IMR-90 (cell line): ENCODE data around the gene METTL24. TPM values are rescaled to one million over a fixed set of nuclear protein-coding genes. Genes with fewer than 3 reads are reported as not detected.

Source experiments
- ATAC-seq: fragments of 200-7000 bp; cut with Tn5 transposase; 2 replicates; pipeline ENCODE4 v1.9.1; 2020; ENCODE audit warnings: low read depth, mild to moderate bottlenecking, moderate library complexity
- BruUV-seq: library from RNA; stranded (reverse); fragments of 400-500 nt; replicated peaks from 2 replicates; lab custom pipeline; 2021; lab: Mats Ljungman, UMichigan
- CTCF ChIA-PET: fragments of 300-600 bp; formaldehyde crosslinking; extraction: SDS; loops from one replicate; lab custom pipeline; 2021; ENCODE audit warnings: antibody characterized with exemption; lab: Yijun Ruan, JAX
- POLR2A ChIA-PET: fragments of 300-600 bp; sonication (Branson Sonifier 250); formaldehyde crosslinking; loops from one replicate; lab custom pipeline; 2022; ENCODE audit warnings: antibody characterized with exemption; ENCODE audit not compliant: unreplicated experiment; lab: Charles Lee
- DNase-seq: peaks from one replicate; pipeline ENCODE4 v3.0.0; 2013
- H2AFZ ChIP-seq: replicated peaks from 2 replicates; pipeline ENCODE3; 2013; ENCODE audit warnings: low read length, mild to moderate bottlenecking; ENCODE audit not compliant: poor library complexity
- H2AK5ac ChIP-seq: 2 replicates; pipeline ENCODE4 v1.6.1; 2013; ENCODE audit warnings: low read depth, low read length, inconsistent platforms
- H2AK9ac ChIP-seq: replicated peaks from 2 replicates; pipeline ENCODE3; 2013; ENCODE audit warnings: mild to moderate bottlenecking, low read depth, low read length, moderate library complexity; ENCODE audit not compliant: poor library complexity
- H2BK120ac ChIP-seq: 2 replicates; pipeline ENCODE4 v1.6.1; 2013; ENCODE audit warnings: low read depth, low read length, inconsistent platforms
- H2BK15ac ChIP-seq: 3 replicates; pipeline ENCODE4 v1.6.1; 2013; ENCODE audit warnings: low read depth, low read length, inconsistent platforms
- H2BK20ac ChIP-seq: 2 replicates; pipeline ENCODE4 v1.6.1; 2013; ENCODE audit warnings: low read depth, mild to moderate bottlenecking, inconsistent platforms, low read length, moderate library complexity
- H2BK5ac ChIP-seq: 2 replicates; pipeline ENCODE4 v1.6.1; 2013; ENCODE audit warnings: mild to moderate bottlenecking, low read depth, low read length, inconsistent platforms; ENCODE audit not compliant: poor library complexity, severe bottlenecking
- H3K14ac ChIP-seq: replicated peaks from 2 replicates; pipeline ENCODE4 v1.6.1; 2013; ENCODE audit warnings: low read depth, low read length, inconsistent platforms
- H3K18ac ChIP-seq: 2 replicates; pipeline ENCODE4 v1.6.1; 2013; ENCODE audit warnings: low read depth, low read length, control low read depth
- H3K23ac ChIP-seq: 2 replicates; pipeline ENCODE4 v1.6.1; 2013; ENCODE audit warnings: low read depth, low read length, inconsistent platforms
- H3K27ac ChIP-seq: 2 replicates; pipeline ENCODE4 v1.5.1; 2013; ENCODE audit warnings: mild to moderate bottlenecking, control low read depth, low read length; ENCODE audit not compliant: insufficient read depth
- H3K27me3 ChIP-seq: 2 replicates; pipeline ENCODE4 v1.6.1; 2013; ENCODE audit warnings: low read length; ENCODE audit not compliant: control insufficient read depth, insufficient read depth
- H3K36me3 ChIP-seq: 2 replicates; pipeline ENCODE4 v1.6.1; 2013; ENCODE audit warnings: low read length, mixed read lengths; ENCODE audit not compliant: control insufficient read depth, insufficient read depth
- H3K4ac ChIP-seq: 2 replicates; pipeline ENCODE4 v1.6.1; 2013; ENCODE audit warnings: low read depth, low read length, inconsistent platforms
- H3K4me1 ChIP-seq: 2 replicates; pipeline ENCODE4 v1.6.1; 2013; ENCODE audit warnings: low read length, mixed read lengths; ENCODE audit not compliant: control insufficient read depth, insufficient read depth
- H3K4me2 ChIP-seq: 2 replicates; pipeline ENCODE4 v1.6.1; 2013; ENCODE audit warnings: low read depth, mild to moderate bottlenecking, control low read depth, low read length, moderate library complexity
- H3K4me3 ChIP-seq: 2 replicates; pipeline ENCODE4 v1.5.1; 2013; ENCODE audit warnings: low read depth, mild to moderate bottlenecking, control low read depth, low read length, moderate library complexity; ENCODE audit not compliant: insufficient read depth
- H3K56ac ChIP-seq: 2 replicates; pipeline ENCODE4 v1.6.1; 2013; ENCODE audit warnings: low read length, inconsistent platforms; ENCODE audit not compliant: insufficient read depth; ENCODE audit errors: extremely low read depth
- H3K79me1 ChIP-seq, 2 experiments: 2 replicates each; pipeline ENCODE4 v1.6.1; 2013; ENCODE audit warnings: low read length in 2 of 2, inconsistent platforms in 1 of 2, low read depth in 1 of 2
- H3K9ac ChIP-seq: 2 replicates; pipeline ENCODE4 v1.6.1; 2013; ENCODE audit warnings: low read depth, low read length, control low read depth
- H3K9me1 ChIP-seq: 2 replicates; pipeline ENCODE4 v1.6.1; 2013; ENCODE audit warnings: low read length, inconsistent platforms; ENCODE audit not compliant: insufficient read depth
- H3K9me3 ChIP-seq: 2 replicates; pipeline ENCODE4 v1.6.1; 2013; ENCODE audit warnings: low read length; ENCODE audit not compliant: control insufficient read depth, insufficient read depth
- H4K20me1 ChIP-seq: 2 replicates; pipeline ENCODE4 v1.6.1; 2013; ENCODE audit warnings: low read length, inconsistent platforms; ENCODE audit not compliant: insufficient read depth
- H4K5ac ChIP-seq: 2 replicates; pipeline ENCODE4 v1.6.1; 2013; ENCODE audit warnings: mild to moderate bottlenecking, low read depth, low read length, control low read depth
- H4K8ac ChIP-seq, 2 experiments: 2 replicates each; pipeline ENCODE4 v1.6.1; 2013; ENCODE audit warnings: low read depth in 2 of 2, low read length in 2 of 2, control low read depth in 1 of 2, inconsistent platforms in 1 of 2
- H4K91ac ChIP-seq: 2 replicates; pipeline ENCODE4 v1.6.1; 2013; ENCODE audit warnings: low read depth, low read length, inconsistent platforms; ENCODE audit not compliant: insufficient read depth
- BHLHE40 ChIP-seq: fragments of 150-350 bp; IDR thresholded peaks from 2 replicates; pipeline ENCODE4 v1.6.1; 2016; ENCODE audit warnings: mild to moderate bottlenecking, low read depth, low read length
- CEBPB ChIP-seq: IDR thresholded peaks from 2 replicates; pipeline ENCODE4 v1.6.1; 2012; ENCODE audit warnings: low read depth, low read length, improper control_type of control experiment
- CHD1 ChIP-seq: IDR thresholded peaks from 2 replicates; pipeline ENCODE4 v1.6.1; 2012; ENCODE audit warnings: low read depth, low read length, improper control_type of control experiment
- ELK1 ChIP-seq: fragments of 150-350 bp; IDR thresholded peaks from 2 replicates; pipeline ENCODE4 v1.6.1; 2016; ENCODE audit warnings: low read depth, mild to moderate bottlenecking, low read length, moderate library complexity, borderline replicate concordance
- FOS ChIP-seq: fragments of 150-350 bp; IDR thresholded peaks from 2 replicates; pipeline ENCODE4 v1.6.1; 2016; ENCODE audit warnings: low read depth, low read length
- MXI1 ChIP-seq: IDR thresholded peaks from 2 replicates; pipeline ENCODE4 v1.6.1; 2012; ENCODE audit warnings: low read depth, mild to moderate bottlenecking, low read length, moderate library complexity, borderline replicate concordance
- POLR2A ChIP-seq: IDR thresholded peaks from 2 replicates; pipeline ENCODE4 v1.6.1; 2012; ENCODE audit warnings: mild to moderate bottlenecking, low read depth, low read length
- RAD21 ChIP-seq: IDR thresholded peaks from 2 replicates; pipeline ENCODE4 v1.6.1; 2012; ENCODE audit warnings: low read length, improper control_type of control experiment
- RFX5 ChIP-seq: IDR thresholded peaks from 2 replicates; pipeline ENCODE4 v1.8.0; 2012; ENCODE audit warnings: low read depth, mild to moderate bottlenecking, low read length, moderate library complexity
- SMC3 ChIP-seq: fragments of 150-350 bp; IDR thresholded peaks from 2 replicates; pipeline ENCODE4 v1.6.1; 2016; ENCODE audit warnings: low read depth, mild to moderate bottlenecking, antibody characterized with exemption, low read length, moderate library complexity
- WGBS, 2 experiments: methylation state at CpG; one replicate each; pipeline versions ENCODE4 v1.1.5 to v1.1.7; 2013; ENCODE audit warnings: missing lambda C conversion rate in 2 of 2; ENCODE audit not compliant: insufficient read length in 1 of 2; ENCODE audit errors: extremely low coverage in 2 of 2; 5-methylcytosine and 5-hydroxymethylcytosine counted together
- dilution Hi-C: fragments of 300-500 bp; cut with HindIII; formaldehyde crosslinking; loops from one replicate; pipeline ENCODE4 v1.14.3; 2018; ENCODE audit warnings: low sequenced_read_pairs; ENCODE audit not compliant: unreplicated experiment
- in situ Hi-C: fragments of 300-500 bp; cut with MboI; formaldehyde crosslinking; loops from 3 replicates; pipeline ENCODE4 v1.14.3; 2019; ENCODE audit warnings: low sequenced_read_pairs, inconsistent platforms, mixed read lengths
- intact Hi-C: fragments of 100-400 bp; cut with micrococcal nuclease; formaldehyde crosslinking; loops from 2 replicates; pipeline ENCODE4 v1.10.0; 2022
- polyA plus RNA-seq, 3 experiments: library from polyadenylated mRNA; depleted of rRNA; stranded (reverse); fragments of >200 nt; gene quantifications; 2 replicates each; pipeline ENCODE4 v1.2.3, GENCODE V29; 2012; ENCODE audit warnings: low replicate concordance in 1 of 3
- total RNA-seq: library from RNA; depleted of rRNA; stranded (reverse); fragments of >200 nt; gene quantifications from 2 replicates; pipeline ENCODE4 v1.2.3, GENCODE V29; 2012

Gene METTL24
- total and polyA plus RNA-seq, 2 of the 4 experiments (the other 2 are of a cell fraction): not detected

- TF ChIP-seq MXI1 (no peak), FOS (no peak), BHLHE40 (no peak), SMC3 (no peak), POLR2A (no peak), CHD1 (no peak), CEBPB (no peak), RAD21 (no peak), ELK1 (no peak), RFX5 (no peak)
- no peak overlapping the region for H3K18ac ChIP-seq
- H2BK15ac ChIP-seq: no peak overlapping the region
- H3K14ac ChIP-seq: no peak overlapping the region
- no peak overlapping the region for H4K5ac ChIP-seq
- H3K4me1 ChIP-seq: no peaks in the 10 kb centered on the region
- in situ Hi-C loops (no loop called here), dilution Hi-C loops (no loop called here), intact Hi-C loops (no loop called here)
- no peak overlapping the region for H4K8ac ChIP-seq
- H3K9me3 ChIP-seq: no peaks in the 10 kb centered on the region
- ATAC-seq (no peak), DNase-seq (no peak)
- no TSS peak for BruUV-seq
- H3K23ac ChIP-seq: no peak overlapping the region
- no peak overlapping the region for H2BK120ac ChIP-seq
- no peak overlapping the region for H4K91ac ChIP-seq
- no peak overlapping the region for H3K4me2 ChIP-seq
- WGBS, 2 experiments: 63% methylated on average over 7 of the region's 9 CpGs; no CpG with 5 or more reads in 1 of the 2 experiments
- H3K9ac ChIP-seq: no peak overlapping the region
- H3K56ac ChIP-seq: no peak overlapping the region
- no peaks in the 10 kb centered on the region for H3K9me1 ChIP-seq
- no peak overlapping the region for H3K27ac ChIP-seq
- H3K79me1 ChIP-seq: no peaks in the 10 kb centered on the region
- H3K36me3 ChIP-seq: no peaks in the 10 kb centered on the region
- no peaks in the 10 kb centered on the region for H4K20me1 ChIP-seq
- H2BK20ac ChIP-seq: no peak overlapping the region
- H2BK5ac ChIP-seq: no peak overlapping the region
- H3K4ac ChIP-seq: no peak overlapping the region
- H3K4me3 ChIP-seq: no peak overlapping the region
- ChIA-PET POLR2A (no interaction called here), CTCF (no interaction called here)
- no peak overlapping the region for H2AK5ac ChIP-seq
- H2AK9ac ChIP-seq: no peak overlapping the region
- H3K27me3 ChIP-seq: no peaks in the 10 kb centered on the region; the same call in 1 of the 2 replicates
- no peak overlapping the region for H2AFZ ChIP-seq
These were observed 20.4 kb upstream of the METTL24 start for GRCh38 chr6:110378552-110378951.
